Epithelial cell of proximal tubule (primary cell): ENCODE data around the gene ASAP2. TPM values are rescaled to one million over a fixed set of nuclear protein-coding genes. Genes with fewer than 3 reads are reported as not detected.

Source experiments
- DNase-seq: peaks from one replicate; pipeline ENCODE4 v3.0.0-alpha.2; 2011; ENCODE audit warnings: low read depth
- H3K4me3 ChIP-seq: 2 replicates; pipeline ENCODE4 v1.5.1; 2011; ENCODE audit warnings: low read depth, mild to moderate bottlenecking, low read length
- total RNA-seq: library from RNA; depleted of rRNA; stranded (reverse); fragments of >200 nt; gene quantifications from 2 replicates; pipeline ENCODE4 v1.2.3, GENCODE V29; 2015
- TF ChIP-seq, protein P1 (sequence below): conservative IDR thresholded peaks from 2 replicates; pipeline ENCODE4 v1.5.1; 2012; ENCODE audit warnings: low read depth, mild to moderate bottlenecking, low read length

ASAP2 gene
- total RNA-seq, 1 donor from 2014 or later, result 33.0 TPM

DNA sequence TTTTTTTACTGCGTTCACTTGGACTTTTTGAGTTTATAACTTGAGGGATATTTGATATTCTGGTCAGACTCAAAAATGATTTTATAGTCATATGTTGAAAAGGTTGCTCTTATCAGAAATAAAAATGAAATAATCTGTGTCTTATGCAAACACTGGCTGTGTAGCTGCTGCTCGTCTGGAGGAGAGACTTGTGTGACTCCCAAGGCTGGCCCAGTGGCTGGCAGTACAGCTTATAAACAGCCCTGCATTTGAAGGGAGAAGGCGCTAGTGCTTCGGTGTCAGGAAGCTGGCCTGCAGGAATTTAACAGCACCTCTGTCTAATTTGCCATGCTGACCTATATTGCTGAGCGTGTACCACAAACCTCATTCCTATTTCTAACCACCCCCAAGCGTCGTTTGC lies 74.5 kb downstream of the ASAP2 start:
- no peak overlapping the region for H3K4me3 ChIP-seq
- no peak for DNase-seq
- TF ChIP-seq, protein P1, sequence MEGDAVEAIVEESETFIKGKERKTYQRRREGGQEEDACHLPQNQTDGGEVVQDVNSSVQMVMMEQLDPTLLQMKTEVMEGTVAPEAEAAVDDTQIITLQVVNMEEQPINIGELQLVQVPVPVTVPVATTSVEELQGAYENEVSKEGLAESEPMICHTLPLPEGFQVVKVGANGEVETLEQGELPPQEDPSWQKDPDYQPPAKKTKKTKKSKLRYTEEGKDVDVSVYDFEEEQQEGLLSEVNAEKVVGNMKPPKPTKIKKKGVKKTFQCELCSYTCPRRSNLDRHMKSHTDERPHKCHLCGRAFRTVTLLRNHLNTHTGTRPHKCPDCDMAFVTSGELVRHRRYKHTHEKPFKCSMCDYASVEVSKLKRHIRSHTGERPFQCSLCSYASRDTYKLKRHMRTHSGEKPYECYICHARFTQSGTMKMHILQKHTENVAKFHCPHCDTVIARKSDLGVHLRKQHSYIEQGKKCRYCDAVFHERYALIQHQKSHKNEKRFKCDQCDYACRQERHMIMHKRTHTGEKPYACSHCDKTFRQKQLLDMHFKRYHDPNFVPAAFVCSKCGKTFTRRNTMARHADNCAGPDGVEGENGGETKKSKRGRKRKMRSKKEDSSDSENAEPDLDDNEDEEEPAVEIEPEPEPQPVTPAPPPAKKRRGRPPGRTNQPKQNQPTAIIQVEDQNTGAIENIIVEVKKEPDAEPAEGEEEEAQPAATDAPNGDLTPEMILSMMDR, result no peak

DNA sequence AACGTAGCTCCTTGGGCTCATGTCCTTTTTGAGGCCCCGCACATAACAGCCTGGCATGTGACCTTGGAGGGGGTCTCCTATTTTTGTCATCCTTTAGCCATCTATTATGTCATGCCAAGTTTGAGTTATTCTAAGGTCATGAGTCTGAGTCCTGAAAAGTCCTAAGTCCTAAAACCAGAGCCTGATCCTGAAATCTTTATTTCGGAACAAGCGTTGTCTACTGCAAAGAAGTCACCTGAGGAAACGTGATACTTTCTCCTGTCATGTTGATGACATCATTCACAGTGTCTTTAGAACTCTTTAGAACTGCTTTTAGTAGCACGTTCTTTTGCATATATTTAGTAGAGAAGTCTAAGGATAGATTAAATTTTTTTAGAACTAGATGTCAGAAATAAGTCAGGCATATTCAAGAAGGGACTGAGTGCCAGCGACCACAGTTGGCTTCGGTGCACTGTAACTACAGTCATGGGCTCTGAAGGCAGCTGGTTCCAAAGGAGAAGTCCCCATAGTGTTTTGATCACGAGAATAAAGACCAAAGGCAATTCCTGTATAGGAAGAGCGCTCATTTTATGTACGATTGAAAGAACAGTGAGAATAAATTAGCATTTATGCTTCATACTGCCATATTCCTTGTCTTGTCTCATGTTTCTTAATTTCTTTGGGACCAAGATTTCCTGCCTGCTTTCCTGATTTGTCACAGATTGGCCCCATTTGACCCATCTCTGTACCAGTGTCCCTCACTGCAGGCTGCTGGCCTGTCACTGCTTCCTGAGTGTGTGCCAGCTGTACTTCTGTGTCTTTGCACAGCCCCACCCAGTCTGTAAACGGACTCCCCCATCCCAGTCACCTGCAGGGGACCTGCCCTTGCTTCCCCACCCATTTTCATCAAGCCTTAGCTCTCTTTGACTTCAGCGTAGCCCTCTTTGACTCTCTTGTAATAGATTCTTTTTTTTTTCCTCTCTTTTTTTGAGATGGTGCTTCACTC lies 75.8 kb downstream of the ASAP2 start:
- DNase-seq, result no peak
- H3K4me3 ChIP-seq, result no peak overlapping the region
- TF ChIP-seq, protein P1, result no peak

DNA sequence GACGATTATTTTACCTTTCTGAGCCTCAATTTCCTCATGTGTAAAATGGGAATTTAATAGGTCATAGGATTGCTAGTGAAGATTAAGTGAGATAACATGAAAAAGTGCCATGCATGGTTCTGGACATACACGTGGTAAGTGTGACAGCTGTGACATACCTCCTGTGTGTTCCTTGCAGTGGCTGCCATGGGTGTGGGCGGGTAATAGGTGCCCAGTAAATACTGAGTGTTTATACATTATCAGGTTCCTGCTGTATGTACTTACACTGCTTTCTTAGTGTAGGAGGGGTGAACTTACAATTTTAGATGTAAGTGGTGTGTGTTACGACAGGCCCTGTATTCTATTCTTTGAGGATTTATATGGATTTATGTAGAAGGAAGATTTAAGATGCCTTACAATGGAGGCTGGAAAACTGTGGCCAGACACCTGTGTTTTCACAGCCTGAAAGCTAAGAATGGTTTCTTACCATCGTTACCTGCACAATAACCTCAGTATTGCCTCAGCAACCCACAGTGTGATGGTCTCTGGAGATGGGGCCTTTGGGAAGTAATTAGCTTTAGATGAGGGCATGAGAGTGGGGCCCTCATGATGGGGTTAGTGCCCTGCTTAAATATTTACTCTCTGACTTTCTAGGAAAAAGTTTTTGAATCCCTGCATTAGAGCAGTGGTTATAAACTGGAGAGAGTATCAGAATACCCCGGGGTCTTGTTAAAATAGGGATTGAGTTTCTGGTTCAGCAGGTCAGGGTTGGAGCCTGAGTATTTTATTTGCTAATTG lies 78.1 kb downstream of the ASAP2 start:
- H3K4me3 ChIP-seq, result no peak overlapping the region
- TF ChIP-seq, protein P1, result no peak
- no peak for DNase-seq

DNA sequence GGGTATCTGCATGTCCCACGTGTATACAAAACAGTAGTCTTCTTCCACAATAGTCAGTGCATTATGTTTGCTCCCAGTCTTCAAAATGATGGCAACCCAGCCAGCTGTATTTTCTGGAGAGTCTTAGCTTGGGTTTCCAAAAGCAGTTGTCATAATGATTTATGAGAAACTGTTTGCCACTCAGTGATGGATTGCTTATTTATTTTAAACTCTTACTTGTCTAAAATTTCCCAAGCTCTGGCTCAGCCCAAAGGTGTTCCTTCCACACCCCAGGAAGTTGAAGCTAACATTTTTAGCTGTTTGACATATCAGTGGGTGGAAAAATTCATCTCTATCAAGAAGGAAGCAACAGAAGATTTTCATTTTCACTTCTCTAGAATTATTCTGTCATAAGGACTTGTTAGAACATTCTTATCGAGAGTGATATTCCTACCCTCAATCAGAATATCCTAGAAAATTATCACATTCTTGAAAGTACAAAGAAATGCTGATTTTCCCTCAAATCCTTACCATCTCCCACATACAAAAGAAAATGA lies 78.8 kb downstream of the ASAP2 start:
- no peak overlapping the region for H3K4me3 ChIP-seq
- TF ChIP-seq, protein P1, result no peak
- DNase-seq, result no peak

DNA sequence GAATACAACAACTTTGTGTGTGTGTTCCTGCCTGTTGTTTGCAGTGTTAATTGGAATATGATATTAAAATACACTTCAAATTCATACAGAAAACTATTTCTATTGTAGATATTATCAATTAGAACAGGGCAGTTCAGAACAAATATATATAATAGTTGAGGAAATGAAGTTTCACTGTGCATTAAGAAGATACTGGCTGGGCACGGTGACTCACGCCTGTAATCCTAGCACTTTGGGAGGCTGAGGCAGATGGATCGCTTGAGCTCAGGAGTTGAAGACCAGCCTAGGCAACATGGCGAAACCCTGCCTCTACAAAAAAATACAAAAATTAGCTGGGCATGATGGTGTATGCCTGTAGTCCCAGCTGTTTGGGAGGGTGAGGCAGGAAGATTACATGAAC lies 79.3 kb downstream of the ASAP2 start:
- TF ChIP-seq, protein P1, result no peak
- H3K4me3 ChIP-seq, result no peak overlapping the region
- no peak for DNase-seq

DNA sequence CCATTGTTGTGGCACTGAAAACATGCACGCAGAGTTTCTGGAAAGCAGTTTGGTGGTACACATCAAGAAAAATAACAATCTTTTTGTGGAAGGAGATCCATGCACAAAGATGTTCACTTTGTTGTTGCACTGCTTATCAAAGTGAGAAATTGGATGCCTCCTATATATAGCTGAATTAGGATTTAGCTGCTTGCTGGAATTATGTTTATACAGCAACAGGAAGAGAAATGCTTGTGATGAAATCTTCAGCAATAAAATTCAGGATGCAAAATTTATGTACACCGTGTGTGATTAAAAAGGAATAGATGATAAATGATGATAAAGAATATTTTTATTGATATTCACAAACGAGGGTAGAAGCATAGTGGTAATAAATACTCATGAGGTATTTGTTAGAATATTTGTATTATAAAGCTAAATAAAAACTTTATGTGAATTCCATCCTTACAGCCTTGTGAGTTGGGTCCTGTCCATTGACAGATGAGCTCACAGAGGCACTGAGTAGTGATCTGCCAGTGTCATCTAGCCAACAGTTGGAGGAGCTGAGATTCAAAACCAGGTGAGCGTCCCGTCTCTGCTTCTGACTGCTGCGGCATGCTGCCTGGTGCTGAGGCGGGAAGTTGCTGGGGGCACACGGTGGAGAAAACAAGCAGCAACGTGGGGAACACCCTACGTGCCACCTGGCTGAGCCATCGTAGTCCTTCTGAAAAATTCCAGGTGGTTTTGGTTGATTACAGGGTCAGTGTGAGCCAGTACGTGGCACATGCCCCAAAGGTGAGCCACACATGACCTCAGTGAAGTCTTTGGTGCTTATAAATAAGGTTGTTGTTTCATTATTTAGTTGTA lies 80.2 kb downstream of the ASAP2 start:
- TF ChIP-seq, protein P1, result no peak
- DNase-seq, result no peak
- no peak overlapping the region for H3K4me3 ChIP-seq
